ENCODE results near the gene LHX8.
"Not testable (repeated sequence)": the region's sequence is repeated elsewhere in the genome, so short reads cannot be mapped to it uniquely, and the experiment has no call there.

Gene LHX8

GRCh38 chr1:75100481-75101092 is 33.6 kb upstream of the LHX8 start:
- TF ChIP-seq CTCF (IDR thresholded peaks at IDR 0.05; ENCODE audit: low read length, missing control alignments), result no peak
- no peak for DNase-seq (ENCODE audit: low read depth)
- H3K4me3 ChIP-seq (replicated peaks; ENCODE audit: low read depth, low read length), result no peak overlapping the region

- not testable (repeated sequence) for H3K4me3 ChIP-seq (replicated peaks; ENCODE audit: low read depth, low read length); DNase-seq (ENCODE audit: low read depth)
Observed at GRCh38 chr1:75112362-75112951, 21.7 kb upstream of the LHX8 start.

- H3K4me3 ChIP-seq (replicated peaks; ENCODE audit: low read depth, low read length), result no peak overlapping the region
- no peak for TF ChIP-seq CTCF (IDR thresholded peaks at IDR 0.05; ENCODE audit: low read length, missing control alignments)
- no peak for DNase-seq (ENCODE audit: low read depth)
Observed at GRCh38 chr1:75115654-75116053, 18.5 kb upstream of the LHX8 start.

- DNase-seq (ENCODE audit: low read depth), result no peak
- H3K4me3 ChIP-seq (replicated peaks; ENCODE audit: low read depth, low read length), result no peak overlapping the region
- no peak for TF ChIP-seq CTCF (IDR thresholded peaks at IDR 0.05; ENCODE audit: low read length, missing control alignments)
Observed at GRCh38 chr1:75123756-75124155, 10.4 kb upstream of the LHX8 start.

- no peak for DNase-seq (ENCODE audit: low read depth)
- H3K4me3 ChIP-seq (replicated peaks; ENCODE audit: low read depth, low read length), result no peak overlapping the region
- no peak for TF ChIP-seq CTCF (IDR thresholded peaks at IDR 0.05; ENCODE audit: low read length, missing control alignments)
Observed at GRCh38 chr1:75124510-75124909, 9.7 kb upstream of the LHX8 start.

GRCh38 chr1:75125161-75125726 is 8.9 kb upstream of the LHX8 start:
- H3K4me3 ChIP-seq (replicated peaks; ENCODE audit: low read depth, low read length), result no peak overlapping the region
- TF ChIP-seq CTCF (IDR thresholded peaks at IDR 0.05; ENCODE audit: low read length, missing control alignments), result no peak
- DNase-seq (ENCODE audit: low read depth), result no peak

GRCh38 chr1:75126611-75127101 is 7.5 kb upstream of the LHX8 start:
- no peak for DNase-seq (ENCODE audit: low read depth)
- no peak overlapping the region for H3K4me3 ChIP-seq (replicated peaks; ENCODE audit: low read depth, low read length)
- no peak for TF ChIP-seq CTCF (IDR thresholded peaks at IDR 0.05; ENCODE audit: low read length, missing control alignments)

Data from fibroblast of pulmonary artery (primary cell).